ENCODE data around the gene SELENOM. TPM values are rescaled to one million over a fixed set of nuclear protein-coding genes. Genes with fewer than 3 reads are reported as not detected.
"Not testable (repeated sequence)": the region's sequence is repeated elsewhere in the genome, so short reads cannot be mapped to it uniquely, and the experiment has no call there.

Gene SELENOM
- total and polyA plus RNA-seq, 4 donors: 40.2 to 85.1 (median 46.5) TPM

- Histone ChIP-seq H3K36me3 (ENCODE audit: control insufficient read depth, insufficient read depth, low read length) (peaks cover 11% of the 10 kb centered on the region), H3K4me3 (ENCODE audit: low read depth, low read length) (peak overlapping the region; percentile 79), H3K27me3 (ENCODE audit: control insufficient read depth, insufficient read depth, low read length) (no peaks in the 10 kb centered on the region), H3K9me3 (ENCODE audit: control insufficient read depth, insufficient read depth, low read length) (no peaks in the 10 kb centered on the region), H3K4me1 (ENCODE audit: control insufficient read depth, insufficient read depth, low read length) (peaks cover 71% of the 10 kb centered on the region), H3K27ac (ENCODE audit: low read depth, low read length) (peak overlapping the region; percentile 79)
- no peak for DNase-seq (ENCODE audit: low read depth in 4 of 6, low spot score in 6 of 6)
- WGBS (ENCODE audit: insufficient coverage): 91% methylated on average over 11 of the region's 11 CpGs
These were observed 24.6 kb downstream of the SELENOM start for GRCh38 chr22:31082606-31083376.

- Histone ChIP-seq H3K27ac (ENCODE audit: low read depth, low read length) (peak overlapping the region; percentile 79), H3K36me3 (ENCODE audit: control insufficient read depth, insufficient read depth, low read length) (peaks cover 4% of the 10 kb centered on the region), H3K27me3 (ENCODE audit: control insufficient read depth, insufficient read depth, low read length) (no peaks in the 10 kb centered on the region), H3K9me3 (ENCODE audit: control insufficient read depth, insufficient read depth, low read length) (no peaks in the 10 kb centered on the region), H3K4me1 (ENCODE audit: control insufficient read depth, insufficient read depth, low read length) (peaks cover 66% of the 10 kb centered on the region), H3K4me3 (ENCODE audit: low read depth, low read length) (peak overlapping the region; percentile 79)
- no peak for DNase-seq (ENCODE audit: low read depth in 4 of 6, low spot score in 6 of 6)
- 88% methylated on average over 1 of the region's 6 CpGs for WGBS (ENCODE audit: insufficient coverage)
These were observed 25.3 kb downstream of the SELENOM start for GRCh38 chr22:31081963-31082605.

GRCh38 chr22:31080848-31081649, 26.3 kb downstream of the SELENOM start, which contains the start of gene SMTN:
TSS of gene SMTN (plus strand) at chr22:31081318. CDS start at chr22:31083259, 1,941 bp downstream.
- Histone ChIP-seq H3K36me3 (ENCODE audit: control insufficient read depth, insufficient read depth, low read length) (peaks cover 3% of the 10 kb centered on the region), H3K9me3 (ENCODE audit: control insufficient read depth, insufficient read depth, low read length) (no peaks in the 10 kb centered on the region), H3K27ac (ENCODE audit: low read depth, low read length) (peak within 1 kb of the TSS; percentile 79), H3K4me3 (ENCODE audit: low read depth, low read length) (peak within 1 kb of the TSS; percentile 79), H3K27me3 (ENCODE audit: control insufficient read depth, insufficient read depth, low read length) (no peaks in the 10 kb centered on the region), H3K4me1 (ENCODE audit: control insufficient read depth, insufficient read depth, low read length) (peaks cover 60% of the 10 kb centered on the region)
- DNase-seq (ENCODE audit: low read depth in 4 of 6, low spot score in 6 of 6): peak; percentile 79 to 98 (median 86)
- under 1% methylated on average over 61 of the region's 63 CpGs for WGBS (ENCODE audit: insufficient coverage)

- Histone ChIP-seq H3K4me3 (ENCODE audit: low read depth, low read length) (peak overlapping the region; percentile 79), H3K4me1 (ENCODE audit: control insufficient read depth, insufficient read depth, low read length) (peaks cover 57% of the 10 kb centered on the region), H3K36me3 (ENCODE audit: control insufficient read depth, insufficient read depth, low read length) (no peaks in the 10 kb centered on the region), H3K27me3 (ENCODE audit: control insufficient read depth, insufficient read depth, low read length) (no peaks in the 10 kb centered on the region), H3K27ac (ENCODE audit: low read depth, low read length) (peak overlapping the region; percentile 79), H3K9me3 (ENCODE audit: control insufficient read depth, insufficient read depth, low read length) (no peaks in the 10 kb centered on the region)
- DNase-seq (ENCODE audit: low read depth in 4 of 6, low spot score in 6 of 6): no peak
- WGBS (ENCODE audit: insufficient coverage): 7% methylated on average over 3 of the region's 5 CpGs
These were observed 27.1 kb downstream of the SELENOM start for GRCh38 chr22:31080164-31080847.

- WGBS (ENCODE audit: insufficient coverage): 82% methylated on average over 9 of the region's 12 CpGs
- no peaks in the 10 kb centered on the region for H3K9me3 ChIP-seq (ENCODE audit: control insufficient read depth, insufficient read depth, low read length)
- H3K27me3 ChIP-seq (ENCODE audit: control insufficient read depth, insufficient read depth, low read length): no peaks in the 10 kb centered on the region
- no peak for DNase-seq (ENCODE audit: low read depth in 4 of 6, low spot score in 6 of 6)
- peaks cover 47% of the 10 kb centered on the region for H3K4me1 ChIP-seq (ENCODE audit: control insufficient read depth, insufficient read depth, low read length)
- peak overlapping the region; percentile 25 for H3K27ac ChIP-seq (ENCODE audit: low read depth, low read length)
- H3K4me3 ChIP-seq (ENCODE audit: low read depth, low read length): no peak overlapping the region
- H3K36me3 ChIP-seq (ENCODE audit: control insufficient read depth, insufficient read depth, low read length): no peaks in the 10 kb centered on the region
These were observed 28.2 kb downstream of the SELENOM start for GRCh38 chr22:31079095-31079642.

GRCh38 chr22:31078389-31078788, 29.0 kb downstream of the SELENOM start:
- H3K9me3 ChIP-seq (ENCODE audit: control insufficient read depth, insufficient read depth, low read length); H3K27me3 ChIP-seq (ENCODE audit: control insufficient read depth, insufficient read depth, low read length); H3K27ac ChIP-seq (ENCODE audit: low read depth, low read length); H3K4me3 ChIP-seq (ENCODE audit: low read depth, low read length); DNase-seq (ENCODE audit: low read depth in 4 of 6, low spot score in 6 of 6); H3K36me3 ChIP-seq (ENCODE audit: control insufficient read depth, insufficient read depth, low read length): not testable (repeated sequence)
- 80% methylated on average over 1 of the region's 2 CpGs for WGBS (ENCODE audit: insufficient coverage)
- peaks cover 39% of the 10 kb centered on the region for H3K4me1 ChIP-seq (ENCODE audit: control insufficient read depth, insufficient read depth, low read length)

GRCh38 chr22:31077681-31078080, 29.7 kb downstream of the SELENOM start:
- H3K4me1 ChIP-seq (ENCODE audit: control insufficient read depth, insufficient read depth, low read length): peaks cover 32% of the 10 kb centered on the region
- H3K27ac ChIP-seq (ENCODE audit: low read depth, low read length): no peak overlapping the region
- no peak for DNase-seq (ENCODE audit: low read depth in 4 of 6, low spot score in 6 of 6)
- no peaks in the 10 kb centered on the region for H3K36me3 ChIP-seq (ENCODE audit: control insufficient read depth, insufficient read depth, low read length)
- H3K4me3 ChIP-seq (ENCODE audit: low read depth, low read length): no peak overlapping the region
- no peaks in the 10 kb centered on the region for H3K27me3 ChIP-seq (ENCODE audit: control insufficient read depth, insufficient read depth, low read length)
- WGBS (ENCODE audit: insufficient coverage): 88% methylated on average over 6 of the region's 6 CpGs
- H3K9me3 ChIP-seq (ENCODE audit: control insufficient read depth, insufficient read depth, low read length): no peaks in the 10 kb centered on the region

- Histone ChIP-seq H3K27me3 (ENCODE audit: control insufficient read depth, insufficient read depth, low read length) (no peaks in the 10 kb centered on the region), H3K4me1 (ENCODE audit: control insufficient read depth, insufficient read depth, low read length) (peaks cover 15% of the 10 kb centered on the region), H3K36me3 (ENCODE audit: control insufficient read depth, insufficient read depth, low read length) (no peaks in the 10 kb centered on the region), H3K4me3 (ENCODE audit: low read depth, low read length) (no peak overlapping the region), H3K9me3 (ENCODE audit: control insufficient read depth, insufficient read depth, low read length) (no peaks in the 10 kb centered on the region), H3K27ac (ENCODE audit: low read depth, low read length) (peak overlapping the region; percentile 64)
- 59% methylated on average over 15 of the region's 15 CpGs for WGBS (ENCODE audit: insufficient coverage)
- DNase-seq (ENCODE audit: low read depth in 4 of 6, low spot score in 6 of 6): peak in 1 of 6 donors; percentile 76
These were observed 31.4 kb downstream of the SELENOM start for GRCh38 chr22:31075961-31076360.
